HFF-Myc (cell line): ENCODE measurements around the gene RCE1.

Experiments used
- DNase-seq: peaks from one replicate; pipeline ENCODE4 v3.0.0-alpha.2; 2011; ENCODE audit warnings: low read depth; ENCODE audit errors: extremely low read depth
- H3K4me3 ChIP-seq: replicated peaks from 2 replicates; pipeline ENCODE4 v1.5.1; 2011; ENCODE audit warnings: low read depth, mild to moderate bottlenecking, control low read depth, low read length
- CTCF ChIP-seq: IDR thresholded peaks from 2 replicates; pipeline ENCODE4 v1.5.1; 2012; ENCODE audit warnings: mild to moderate bottlenecking, low read depth, low read length, control low read depth; ENCODE audit errors: missing control alignments

Gene RCE1

DNA sequence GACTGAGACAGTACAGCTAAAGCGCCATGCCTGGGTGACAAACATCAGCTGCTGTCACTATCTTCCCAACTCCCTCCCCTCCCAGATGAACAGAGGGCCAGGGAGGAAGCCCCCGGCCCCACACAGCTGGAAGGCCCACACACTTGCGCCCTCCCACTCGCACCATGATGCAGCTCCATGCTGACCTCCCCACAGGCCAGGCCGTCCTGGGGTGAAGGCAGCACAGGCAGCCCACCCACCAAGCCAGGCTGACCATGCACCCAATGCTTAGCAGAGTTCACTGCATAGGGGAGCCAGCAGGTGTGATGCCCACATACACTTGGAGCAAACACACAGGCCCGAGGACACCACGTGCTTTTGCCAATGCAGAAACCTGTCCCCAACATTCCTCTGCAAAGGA, 35.8 kb downstream of the RCE1 start:
- TF ChIP-seq CTCF, result no peak
- H3K4me3 ChIP-seq, result no peak overlapping the region
- DNase-seq, result no peak

DNA sequence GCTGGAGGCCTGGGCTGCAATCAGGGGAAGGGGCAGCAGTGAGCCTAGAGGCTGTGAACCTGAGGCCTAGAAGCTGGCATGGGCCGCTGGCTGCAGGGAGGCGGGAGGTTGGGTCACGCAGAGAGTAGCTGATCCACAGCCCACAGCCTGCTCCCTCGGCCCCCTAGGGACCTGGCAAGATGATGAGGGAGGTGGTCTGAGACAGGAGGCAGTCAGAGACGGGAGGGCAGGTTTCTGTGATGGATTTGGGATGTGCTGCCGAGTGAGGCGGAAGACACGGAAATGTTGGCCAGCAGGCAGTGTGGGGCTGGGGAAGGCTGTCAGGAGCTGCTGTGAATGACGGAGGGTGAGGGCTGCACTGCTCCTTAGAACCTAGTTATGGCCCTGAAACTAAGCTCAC, 36.3 kb downstream of the RCE1 start:
- TF ChIP-seq CTCF, result no peak
- DNase-seq, result no peak
- H3K4me3 ChIP-seq, result no peak overlapping the region

- no peak for TF ChIP-seq CTCF
- H3K4me3 ChIP-seq, result no peak overlapping the region
- DNase-seq, result no peak
Measured at GRCh38 chr11:66879999-66880398, 36.8 kb downstream of the RCE1 start.

DNA sequence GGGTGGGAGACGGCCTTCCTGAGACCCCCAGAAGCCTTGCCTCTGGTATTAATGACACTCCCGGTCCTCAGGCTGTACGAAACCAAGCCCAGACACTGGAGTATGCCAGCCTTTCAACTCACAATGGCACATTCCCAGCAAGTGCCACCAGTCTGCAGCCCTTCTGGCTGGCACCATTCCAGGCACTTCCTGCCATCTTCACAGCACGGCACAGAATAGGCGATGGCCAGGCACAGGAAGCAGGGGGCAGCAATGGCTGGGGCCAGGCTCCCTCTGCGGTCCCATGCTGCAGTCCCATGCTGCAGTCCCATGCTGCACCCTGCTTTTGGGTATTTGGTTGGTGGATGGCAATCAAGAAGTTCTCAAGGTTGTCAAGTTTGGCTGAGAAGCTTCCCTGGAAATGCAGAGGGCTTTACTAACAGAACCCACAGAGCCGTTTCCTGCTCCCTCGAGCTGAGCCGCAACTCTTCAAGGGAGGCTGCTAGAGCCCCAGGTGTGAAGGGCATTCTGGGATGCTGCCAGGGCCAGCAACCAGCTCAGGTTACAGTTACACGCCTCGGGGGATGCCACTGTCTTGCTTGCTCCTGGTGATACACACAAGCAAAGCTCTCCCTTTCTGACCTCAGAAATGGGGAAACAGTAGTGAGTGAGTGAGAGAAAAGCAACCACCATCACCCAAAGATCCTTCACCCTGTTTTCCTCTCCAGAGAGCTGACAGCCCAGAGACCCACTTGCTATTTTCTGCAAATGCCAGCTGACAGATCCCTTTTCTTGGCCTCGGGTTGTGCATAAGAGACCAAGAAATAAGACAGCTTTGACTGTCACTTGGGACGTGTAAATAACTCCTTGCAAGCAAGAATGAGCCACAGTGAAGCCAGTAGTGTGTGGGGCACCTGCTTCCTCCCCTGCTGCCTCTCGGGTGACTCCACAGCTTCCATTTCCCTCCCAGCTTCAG, 37.5 kb downstream of the RCE1 start:
- TF ChIP-seq CTCF, result no peak
- DNase-seq, result no peak
- H3K4me3 ChIP-seq, result no peak overlapping the region

DNA sequence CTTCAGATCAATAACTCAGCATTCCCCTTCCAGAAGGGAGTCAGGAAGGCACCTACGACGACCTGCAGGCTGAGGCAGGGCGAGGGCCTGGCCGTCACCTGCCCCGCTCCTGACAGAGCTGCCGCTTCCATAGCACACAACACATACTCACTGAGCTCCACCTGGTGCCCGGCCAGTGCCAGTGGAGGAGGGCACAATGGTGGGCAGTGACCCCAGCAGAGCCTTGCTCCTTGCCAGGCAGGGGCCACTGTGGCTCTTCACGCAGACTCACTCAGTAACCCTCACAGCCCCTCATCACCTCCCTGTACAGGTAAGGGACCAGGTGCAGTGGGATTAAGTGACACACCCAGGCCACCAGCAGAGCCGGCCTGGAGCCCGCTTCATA, 38.2 kb downstream of the RCE1 start:
- H3K4me3 ChIP-seq, result no peak overlapping the region
- TF ChIP-seq CTCF, result no peak
- no peak for DNase-seq

DNA sequence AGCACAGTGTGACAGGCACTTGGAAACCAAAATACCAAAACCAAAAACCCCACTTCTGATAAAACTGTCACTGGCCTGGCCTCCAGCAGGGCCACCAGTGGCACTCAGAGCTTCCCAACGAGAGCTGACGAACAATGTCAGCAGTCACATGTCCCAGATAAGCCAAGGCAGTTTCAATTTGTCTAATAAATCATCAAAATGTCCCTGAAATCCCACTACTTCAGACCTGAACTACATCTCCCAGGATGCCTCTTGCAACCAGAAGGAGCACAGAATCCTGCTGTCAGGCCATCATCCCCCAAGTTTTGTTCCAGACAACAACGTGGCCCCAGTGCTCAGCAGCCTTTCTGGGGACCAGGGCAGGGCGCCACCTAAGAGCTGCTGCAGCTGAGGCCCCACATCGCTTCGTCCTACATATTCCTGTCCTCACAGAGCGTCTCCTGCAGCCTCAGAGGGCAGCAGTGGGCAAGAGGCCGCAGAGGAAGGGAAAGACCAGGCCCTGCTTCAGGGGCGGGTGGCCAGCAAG, 38.7 kb downstream of the RCE1 start:
- no peak for DNase-seq
- TF ChIP-seq CTCF, result no peak
- no peak overlapping the region for H3K4me3 ChIP-seq
